ENCODE data around the gene JCAD. TPM values are rescaled to one million over a fixed set of nuclear protein-coding genes. Genes with fewer than 3 reads are reported as not detected.

The JCAD gene
- total and polyA plus RNA-seq, 9 donors = 21.0 to 44.6 (median 33.4) TPM

DNA sequence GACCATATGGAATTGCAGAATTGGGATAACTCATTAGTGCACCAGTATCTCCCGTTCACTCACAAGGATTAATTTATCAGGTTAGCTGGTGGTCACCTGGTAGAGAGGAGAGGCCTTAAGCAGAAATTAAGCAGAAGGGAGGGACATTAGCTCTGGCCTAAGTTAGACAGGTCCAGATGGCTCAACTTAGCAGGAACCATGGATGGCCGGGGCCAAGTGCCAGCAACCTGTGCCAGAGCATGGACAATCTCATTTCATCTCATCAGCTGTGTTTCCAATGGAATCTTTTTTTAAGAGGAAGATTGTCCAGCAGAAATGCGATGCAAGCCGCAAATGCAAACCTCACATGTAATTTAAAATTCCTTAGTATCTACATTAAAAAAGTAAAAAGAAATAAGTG lies 82.2 kb downstream of the JCAD start:
- Histone ChIP-seq H3K36me3 (ENCODE audit: control insufficient read depth, insufficient read depth, low read length) (no peaks in the 10 kb centered on the region), H3K27ac (ENCODE audit: low read length) (no peak overlapping the region), H3K4me3 (ENCODE audit: low read length) (no peak overlapping the region), H3K4me1 (ENCODE audit: control insufficient read depth, insufficient read depth, low read length) (peaks cover 5% of the 10 kb centered on the region), H3K9me3 (replicated peaks; ENCODE audit: control insufficient read depth, low read depth, low read length) (peaks cover 2% of the 10 kb centered on the region), H3K27me3 (ENCODE audit: control insufficient read depth, insufficient read depth, low read length) (no peaks in the 10 kb centered on the region)
- DNase-seq = peak; percentile 53
- WGBS (ENCODE audit: insufficient coverage) = 14% methylated on average over 1 of the region's 4 CpGs

GRCh38 chr10:29976134-29976533 lies 83.3 kb downstream of the JCAD start:
- Histone ChIP-seq H3K27ac (ENCODE audit: low read length) (no peak overlapping the region), H3K27me3 (ENCODE audit: control insufficient read depth, insufficient read depth, low read length) (no peaks in the 10 kb centered on the region), H3K9me3 (replicated peaks; ENCODE audit: control insufficient read depth, low read depth, low read length) (peaks cover 2% of the 10 kb centered on the region), H3K4me3 (ENCODE audit: low read length) (no peak overlapping the region), H3K36me3 (ENCODE audit: control insufficient read depth, insufficient read depth, low read length) (no peaks in the 10 kb centered on the region), H3K4me1 (ENCODE audit: control insufficient read depth, insufficient read depth, low read length) (peaks cover 5% of the 10 kb centered on the region)
- no CpG with 5 or more reads among the region's 2 CpGs for WGBS (ENCODE audit: insufficient coverage)
- DNase-seq = no peak

DNA sequence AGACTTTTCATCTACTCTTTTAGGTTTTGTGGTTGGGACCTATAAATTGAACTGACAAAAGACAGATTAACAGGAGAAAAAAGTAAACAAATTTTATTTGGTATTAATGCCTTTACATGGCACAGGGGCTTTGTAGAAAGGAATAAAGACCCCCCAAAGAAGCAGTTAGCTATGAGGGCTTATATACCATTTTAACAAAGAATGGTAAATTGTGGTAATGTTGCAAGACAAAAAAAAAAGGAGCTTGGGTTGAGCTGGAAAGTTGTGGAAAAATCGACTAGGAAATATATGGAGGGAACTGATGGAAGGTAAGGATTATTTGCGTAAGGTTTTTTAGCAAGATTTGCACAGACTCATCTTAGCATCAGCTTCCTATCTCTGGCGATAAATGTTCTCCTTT lies 84.6 kb downstream of the JCAD start:
- no peak for DNase-seq
- Histone ChIP-seq H3K36me3 (ENCODE audit: control insufficient read depth, insufficient read depth, low read length) (no peaks in the 10 kb centered on the region), H3K9me3 (replicated peaks; ENCODE audit: control insufficient read depth, low read depth, low read length) (peaks cover 2% of the 10 kb centered on the region), H3K4me3 (ENCODE audit: low read length) (no peak overlapping the region), H3K27ac (ENCODE audit: low read length) (no peak overlapping the region), H3K27me3 (ENCODE audit: control insufficient read depth, insufficient read depth, low read length) (no peaks in the 10 kb centered on the region), H3K4me1 (ENCODE audit: control insufficient read depth, insufficient read depth, low read length) (peaks cover 7% of the 10 kb centered on the region)
- no CpG with 5 or more reads among the region's 3 CpGs for WGBS (ENCODE audit: insufficient coverage)

GRCh38 chr10:29973921-29974320 lies 85.5 kb downstream of the JCAD start:
- no CpG with 5 or more reads among the region's 5 CpGs for WGBS (ENCODE audit: insufficient coverage)

GRCh38 chr10:29970576-29970975 lies 88.8 kb downstream of the JCAD start:
- H3K4me3 ChIP-seq (ENCODE audit: low read length) = no peak overlapping the region
- no peak overlapping the region for H3K27ac ChIP-seq (ENCODE audit: low read length)
- DNase-seq = no peak
- no peaks in the 10 kb centered on the region for H3K27me3 ChIP-seq (ENCODE audit: control insufficient read depth, insufficient read depth, low read length)
- H3K4me1 ChIP-seq (ENCODE audit: control insufficient read depth, insufficient read depth, low read length) = peaks cover 13% of the 10 kb centered on the region
- H3K9me3 ChIP-seq (replicated peaks; ENCODE audit: control insufficient read depth, low read depth, low read length) = peaks cover 2% of the 10 kb centered on the region
- no peaks in the 10 kb centered on the region for H3K36me3 ChIP-seq (ENCODE audit: control insufficient read depth, insufficient read depth, low read length)
- WGBS (ENCODE audit: insufficient coverage) = 60% methylated on average over 1 of the region's 2 CpGs

More at GRCh38 chr10:29973921-29974320, 85.5 kb downstream of the JCAD start:
- H3K27ac ChIP-seq (ENCODE audit: low read length) = no peak overlapping the region
- H3K36me3 ChIP-seq (ENCODE audit: control insufficient read depth, insufficient read depth, low read length) = no peaks in the 10 kb centered on the region
- H3K4me3 ChIP-seq (ENCODE audit: low read length) = no peak overlapping the region
- DNase-seq = peak; percentile 92
- peaks cover 11% of the 10 kb centered on the region for H3K4me1 ChIP-seq (ENCODE audit: control insufficient read depth, insufficient read depth, low read length)
- H3K9me3 ChIP-seq (replicated peaks; ENCODE audit: control insufficient read depth, low read depth, low read length) = peaks cover 2% of the 10 kb centered on the region
- no peaks in the 10 kb centered on the region for H3K27me3 ChIP-seq (ENCODE audit: control insufficient read depth, insufficient read depth, low read length)

DNA sequence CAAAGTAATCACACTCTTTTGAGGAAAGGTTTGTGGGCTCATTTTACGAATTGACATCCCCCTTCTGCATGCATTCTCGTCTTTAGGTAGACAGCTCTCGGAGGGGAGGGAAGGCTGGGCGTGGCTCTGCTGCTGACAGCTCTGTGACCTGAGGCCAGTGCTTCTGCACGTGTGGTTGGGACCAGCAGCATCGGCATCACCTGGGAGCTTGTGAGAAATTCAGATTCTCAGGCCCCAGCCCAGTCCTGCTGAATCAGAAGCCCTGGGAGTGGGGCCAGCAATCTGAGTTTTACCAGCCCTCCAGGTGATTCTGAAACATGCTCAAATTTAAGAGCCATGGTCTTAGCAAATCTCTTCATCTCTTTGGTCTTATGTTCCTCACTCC lies 89.4 kb downstream of the JCAD start:
- DNase-seq = no peak
- H3K36me3 ChIP-seq (ENCODE audit: control insufficient read depth, insufficient read depth, low read length) = no peaks in the 10 kb centered on the region
- WGBS (ENCODE audit: insufficient coverage) = 49% methylated on average over 5 of the region's 6 CpGs
- H3K27me3 ChIP-seq (ENCODE audit: control insufficient read depth, insufficient read depth, low read length) = no peaks in the 10 kb centered on the region
- no peak overlapping the region for H3K27ac ChIP-seq (ENCODE audit: low read length)
- H3K4me1 ChIP-seq (ENCODE audit: control insufficient read depth, insufficient read depth, low read length) = peaks cover 13% of the 10 kb centered on the region
- peaks cover 2% of the 10 kb centered on the region for H3K9me3 ChIP-seq (replicated peaks; ENCODE audit: control insufficient read depth, low read depth, low read length)
- H3K4me3 ChIP-seq (ENCODE audit: low read length) = no peak overlapping the region

DNA sequence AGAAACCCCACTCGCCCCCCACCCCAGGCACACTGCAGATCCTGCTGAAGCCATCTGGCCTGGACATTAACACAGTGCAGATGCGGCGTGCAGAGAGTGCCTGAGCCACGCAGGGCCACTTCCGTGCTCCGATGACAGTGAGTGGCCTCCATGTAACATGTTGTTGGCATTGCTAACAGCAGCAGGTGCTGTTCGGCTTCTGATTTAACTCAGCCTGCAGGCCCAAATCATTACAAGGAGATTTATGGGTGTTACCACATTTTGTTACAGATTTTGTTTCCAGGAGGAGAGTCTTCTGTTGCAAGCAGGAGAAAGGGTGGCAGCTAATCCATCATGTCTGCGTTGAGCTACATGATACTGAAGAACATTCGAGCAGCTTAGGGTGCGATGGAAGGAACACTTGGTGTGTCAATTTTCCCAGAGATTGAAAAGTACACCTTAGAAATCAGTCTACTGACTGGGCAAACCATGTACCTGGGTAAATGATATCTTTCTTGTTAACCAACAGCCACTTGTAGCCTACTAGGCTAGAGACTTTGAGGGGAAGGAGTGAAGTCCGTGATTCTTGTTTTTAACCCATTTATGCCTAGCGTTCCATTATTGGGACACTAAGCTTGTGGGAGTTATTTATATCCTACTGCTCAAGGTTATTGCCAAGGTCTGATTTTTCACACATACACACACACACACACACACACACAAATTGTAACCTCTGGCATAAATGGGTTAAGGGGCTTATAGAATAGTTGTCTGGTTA lies 90.0 kb downstream of the JCAD start:
- DNase-seq = peak; percentile 44

DNA sequence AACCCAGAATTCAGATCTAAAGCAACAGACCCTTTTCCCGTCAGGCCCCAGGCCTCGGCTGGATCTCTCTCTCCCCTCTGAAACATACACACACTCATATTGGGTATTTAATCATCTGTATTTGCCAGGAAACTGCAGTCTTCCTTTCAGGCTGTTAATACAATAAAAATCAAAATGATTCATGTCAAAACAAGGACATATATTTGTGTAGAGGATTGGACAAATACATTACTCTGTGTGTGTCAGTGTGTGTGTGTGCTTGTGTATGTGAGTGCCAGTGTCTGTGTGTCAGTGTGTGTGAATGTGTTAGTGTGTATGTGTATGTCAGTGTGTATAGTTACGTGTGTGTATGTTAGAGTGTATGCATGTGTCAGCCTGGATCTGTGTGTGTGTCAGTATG lies 90.8 kb downstream of the JCAD start:
- WGBS (ENCODE audit: insufficient coverage) = 75% methylated on average over 1 of the region's 3 CpGs
- H3K27me3 ChIP-seq (ENCODE audit: control insufficient read depth, insufficient read depth, low read length) = no peaks in the 10 kb centered on the region
- H3K36me3 ChIP-seq (ENCODE audit: control insufficient read depth, insufficient read depth, low read length) = no peaks in the 10 kb centered on the region
- no peak overlapping the region for H3K4me3 ChIP-seq (ENCODE audit: low read length)
- peaks cover 9% of the 10 kb centered on the region for H3K4me1 ChIP-seq (ENCODE audit: control insufficient read depth, insufficient read depth, low read length)
- no peak overlapping the region for H3K27ac ChIP-seq (ENCODE audit: low read length)
- DNase-seq = no peak
- no peaks in the 10 kb centered on the region for H3K9me3 ChIP-seq (replicated peaks; ENCODE audit: control insufficient read depth, low read depth, low read length)

More for the DNA sequence above, 90.0 kb downstream of the JCAD start:
- no peak overlapping the region for H3K4me3 ChIP-seq (ENCODE audit: low read length)
- H3K27me3 ChIP-seq (ENCODE audit: control insufficient read depth, insufficient read depth, low read length) = no peaks in the 10 kb centered on the region
- no peaks in the 10 kb centered on the region for H3K9me3 ChIP-seq (replicated peaks; ENCODE audit: control insufficient read depth, low read depth, low read length)
- 25% methylated on average over 6 of the region's 12 CpGs for WGBS (ENCODE audit: insufficient coverage)
- no peak overlapping the region for H3K27ac ChIP-seq (ENCODE audit: low read length)
- no peaks in the 10 kb centered on the region for H3K36me3 ChIP-seq (ENCODE audit: control insufficient read depth, insufficient read depth, low read length)
- H3K4me1 ChIP-seq (ENCODE audit: control insufficient read depth, insufficient read depth, low read length) = peaks cover 13% of the 10 kb centered on the region

GRCh38 chr10:29966269-29966668 lies 93.1 kb downstream of the JCAD start:
- Histone ChIP-seq H3K4me1 (ENCODE audit: control insufficient read depth, insufficient read depth, low read length) (peaks cover 11% of the 10 kb centered on the region), H3K9me3 (replicated peaks; ENCODE audit: control insufficient read depth, low read depth, low read length) (no peaks in the 10 kb centered on the region), H3K27me3 (ENCODE audit: control insufficient read depth, insufficient read depth, low read length) (no peaks in the 10 kb centered on the region), H3K36me3 (ENCODE audit: control insufficient read depth, insufficient read depth, low read length) (no peaks in the 10 kb centered on the region), H3K27ac (ENCODE audit: low read length) (no peak overlapping the region), H3K4me3 (ENCODE audit: low read length) (no peak overlapping the region)
- DNase-seq = no peak
- 100% methylated on average over 2 of the region's 4 CpGs for WGBS (ENCODE audit: insufficient coverage)

All from muscle of leg (tissue), 11 donors.